Coronary artery (tissue), 2 donors: Measurements from ENCODE around the gene FXYD2.

ENCODE experiments used
- DNase-seq: peaks from one replicate; pipeline ENCODE4 v3.0.0-alpha.2; 2017; ENCODE audit warnings: low spot score
- H3K27ac ChIP-seq, 2 donors: fragments of 200-600 bp; sonication (generic); one replicate each; pipeline ENCODE4 v1.5.1; 2016 to 2019
- H3K4me3 ChIP-seq: fragments of 200-600 bp; sonication (generic); 2 replicates; pipeline ENCODE4 v1.5.1; 2016; ENCODE audit warnings: mild to moderate bottlenecking, moderate library complexity
- CTCF ChIP-seq: fragments of 200-600 bp; sonication (generic); IDR thresholded peaks from one replicate; pipeline ENCODE4 v1.5.1; 2019; ENCODE audit warnings: antibody characterized with exemption

The FXYD2 gene

GRCh38 chr11:117790279-117790678 lies 34.3 kb downstream of the FXYD2 start:
- Histone ChIP-seq H3K27ac (no peak overlapping the region), H3K4me3 (no peak overlapping the region)
- DNase-seq: no peak
- no peak for TF ChIP-seq CTCF

- DNase-seq: no peak
- Histone ChIP-seq H3K27ac (no peak overlapping the region), H3K4me3 (no peak overlapping the region)
- no peak for TF ChIP-seq CTCF
These were observed 35.3 kb downstream of the FXYD2 start for GRCh38 chr11:117789241-117789640.

GRCh38 chr11:117786135-117786870 lies 38.2 kb downstream of the FXYD2 start:
- H3K27ac ChIP-seq: no peak overlapping the region
- H3K4me3 ChIP-seq: no peak overlapping the region
- DNase-seq: no peak
- no peak for TF ChIP-seq CTCF

- no peak for TF ChIP-seq CTCF
- Histone ChIP-seq H3K4me3 (no peak overlapping the region), H3K27ac (no peak overlapping the region)
- no peak for DNase-seq
These were observed 42.4 kb downstream of the FXYD2 start for GRCh38 chr11:117782101-117782500.

- no peak for TF ChIP-seq CTCF
- DNase-seq: no peak
- no peak overlapping the region for H3K27ac ChIP-seq
These were observed 42.9 kb downstream of the FXYD2 start for GRCh38 chr11:117781627-117782026.

GRCh38 chr11:117780456-117780855 lies 44.1 kb downstream of the FXYD2 start:
- DNase-seq: no peak
- Histone ChIP-seq H3K4me3 (no peak overlapping the region), H3K27ac (no peak overlapping the region)
- no peak for TF ChIP-seq CTCF

More at GRCh38 chr11:117781627-117782026, 42.9 kb downstream of the FXYD2 start:
- no peak overlapping the region for H3K4me3 ChIP-seq

- Histone ChIP-seq H3K27ac (no peak overlapping the region), H3K4me3 (no peak overlapping the region)
- DNase-seq: no peak
- TF ChIP-seq CTCF: no peak
These were observed 50.0 kb downstream of the FXYD2 start for GRCh38 chr11:117774553-117774952.
